GM21367 (cell line): ENCODE measurements around the gene PFKFB3.
"Not testable (repeated sequence)": the region's sequence is repeated elsewhere in the genome, so short reads cannot be mapped to it uniquely, and the experiment has no call there.

Source experiments
- ATAC-seq: cut with Tn5 transposase; IDR thresholded peaks from one replicate; pipeline ENCODE4 v1.9.1; 2021; ENCODE audit not compliant: unreplicated experiment

Gene PFKFB3

DNA sequence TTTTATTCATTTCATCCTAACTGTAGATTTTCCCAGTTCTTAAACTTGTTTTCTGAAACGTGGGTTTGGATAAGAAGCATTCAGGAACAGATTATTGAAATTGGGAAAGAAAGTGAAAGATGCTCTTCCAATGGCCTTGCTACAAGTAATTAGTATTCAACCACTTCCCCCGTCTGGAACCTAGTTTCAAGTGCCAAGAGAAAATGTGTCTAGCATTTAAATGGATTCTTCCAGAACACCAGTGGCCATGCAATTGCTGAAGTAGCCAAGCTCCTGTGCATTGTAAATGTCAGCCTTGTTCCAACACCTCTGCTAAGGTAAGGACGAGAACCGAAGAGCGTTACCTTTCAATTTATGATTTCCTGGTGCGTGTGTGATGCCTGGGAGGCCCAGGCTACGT is 68.2 kb downstream of the PFKFB3 start:
- no peak for ATAC-seq

DNA sequence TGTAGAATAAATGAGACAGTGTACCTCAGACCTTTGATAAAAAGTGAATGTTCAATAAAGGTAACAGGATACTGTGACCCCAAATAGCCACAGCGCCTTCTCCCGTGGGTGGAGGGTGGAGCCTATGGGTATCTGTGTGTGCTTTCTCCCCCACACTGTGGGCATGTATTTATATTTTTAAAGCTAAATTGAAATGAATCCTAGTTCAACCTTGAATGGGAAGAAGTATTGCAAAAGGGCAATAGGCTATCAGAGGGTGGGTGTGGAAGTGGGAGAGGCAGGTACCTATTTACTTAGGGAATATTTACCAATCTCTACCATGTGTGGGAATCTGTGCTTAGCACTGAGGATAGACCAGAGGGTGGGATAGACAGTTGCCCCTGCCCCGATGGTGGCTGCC is 68.9 kb downstream of the PFKFB3 start:
- ATAC-seq, result no peak

DNA sequence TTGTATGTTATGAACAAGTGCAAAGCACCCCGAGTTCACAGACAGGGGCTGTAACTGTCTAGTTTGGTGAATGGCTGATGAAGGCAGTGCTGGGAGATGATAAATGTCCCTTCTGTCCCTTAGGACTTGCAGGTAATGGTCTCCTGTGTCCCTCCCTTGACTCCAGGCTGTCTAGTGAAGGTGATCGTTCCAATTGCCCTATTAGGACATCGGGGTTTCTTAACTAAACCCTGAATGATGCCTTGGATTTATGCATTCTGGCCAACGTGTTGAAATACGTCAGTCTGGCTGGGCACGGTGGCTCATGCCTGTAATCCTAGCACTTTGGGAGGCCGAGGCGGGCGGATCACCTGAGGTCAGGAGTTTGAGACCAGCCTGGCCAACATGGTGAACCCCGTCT is 69.4 kb downstream of the PFKFB3 start:
- ATAC-seq, result no peak

DNA sequence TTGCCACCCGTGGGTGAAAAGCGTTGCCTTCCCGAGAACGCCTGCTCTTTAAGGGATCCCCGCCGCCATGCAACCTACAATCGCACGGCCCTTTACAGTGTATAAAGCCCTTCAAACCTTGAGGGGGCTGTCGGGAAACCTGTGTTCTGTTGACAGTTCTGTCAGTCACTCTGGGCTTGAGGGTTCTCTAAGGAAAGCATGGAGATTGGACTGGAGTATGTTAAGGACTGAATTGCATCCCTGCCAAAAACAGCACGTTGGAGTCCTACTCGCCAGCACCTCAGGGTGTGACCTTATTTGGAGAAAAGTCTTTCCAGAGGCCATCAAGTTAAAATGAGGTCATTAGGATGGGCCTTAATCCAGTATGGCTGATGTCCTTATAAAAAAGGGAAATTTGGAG is 70.6 kb downstream of the PFKFB3 start:
- no peak for ATAC-seq

DNA sequence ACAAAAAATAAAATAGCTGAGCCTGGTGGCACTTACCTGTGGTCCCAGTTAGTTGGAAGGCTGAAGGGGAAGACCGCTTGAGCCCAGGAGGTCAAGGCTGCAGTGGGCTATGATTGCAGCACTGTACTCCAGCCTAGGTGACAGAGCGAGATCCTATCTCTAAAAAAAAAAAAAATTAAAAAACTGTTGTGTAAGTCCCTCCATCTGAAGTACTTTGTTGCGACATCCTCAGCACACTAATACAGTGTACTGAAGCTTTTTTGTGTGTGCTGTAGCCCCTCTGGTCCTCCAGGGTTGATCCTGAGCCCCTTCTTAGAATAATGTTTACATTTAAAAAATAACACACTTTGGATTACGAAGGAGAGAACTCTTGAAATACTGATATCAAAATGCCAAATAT is 71.3 kb downstream of the PFKFB3 start:
- no peak for ATAC-seq

DNA sequence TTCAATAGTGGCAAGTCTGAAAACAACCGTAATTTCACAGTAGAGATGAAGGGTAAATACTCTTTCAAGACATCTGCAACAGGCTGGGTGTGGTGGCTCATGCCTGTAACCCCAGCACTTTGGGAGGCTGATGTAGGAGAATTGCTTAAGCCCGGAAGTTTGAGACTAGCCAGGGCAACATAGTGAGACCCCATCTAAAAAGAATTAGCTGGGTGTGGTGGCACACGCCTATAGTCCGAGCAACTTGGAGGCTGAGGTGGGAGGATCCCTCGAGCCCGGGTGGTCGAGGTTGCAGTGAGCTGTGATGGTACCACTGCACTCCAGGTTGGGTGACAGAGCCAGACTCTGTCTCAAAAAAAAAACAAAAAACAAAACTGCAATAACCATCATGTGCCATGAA is 71.8 kb downstream of the PFKFB3 start:
- no peak for ATAC-seq

DNA sequence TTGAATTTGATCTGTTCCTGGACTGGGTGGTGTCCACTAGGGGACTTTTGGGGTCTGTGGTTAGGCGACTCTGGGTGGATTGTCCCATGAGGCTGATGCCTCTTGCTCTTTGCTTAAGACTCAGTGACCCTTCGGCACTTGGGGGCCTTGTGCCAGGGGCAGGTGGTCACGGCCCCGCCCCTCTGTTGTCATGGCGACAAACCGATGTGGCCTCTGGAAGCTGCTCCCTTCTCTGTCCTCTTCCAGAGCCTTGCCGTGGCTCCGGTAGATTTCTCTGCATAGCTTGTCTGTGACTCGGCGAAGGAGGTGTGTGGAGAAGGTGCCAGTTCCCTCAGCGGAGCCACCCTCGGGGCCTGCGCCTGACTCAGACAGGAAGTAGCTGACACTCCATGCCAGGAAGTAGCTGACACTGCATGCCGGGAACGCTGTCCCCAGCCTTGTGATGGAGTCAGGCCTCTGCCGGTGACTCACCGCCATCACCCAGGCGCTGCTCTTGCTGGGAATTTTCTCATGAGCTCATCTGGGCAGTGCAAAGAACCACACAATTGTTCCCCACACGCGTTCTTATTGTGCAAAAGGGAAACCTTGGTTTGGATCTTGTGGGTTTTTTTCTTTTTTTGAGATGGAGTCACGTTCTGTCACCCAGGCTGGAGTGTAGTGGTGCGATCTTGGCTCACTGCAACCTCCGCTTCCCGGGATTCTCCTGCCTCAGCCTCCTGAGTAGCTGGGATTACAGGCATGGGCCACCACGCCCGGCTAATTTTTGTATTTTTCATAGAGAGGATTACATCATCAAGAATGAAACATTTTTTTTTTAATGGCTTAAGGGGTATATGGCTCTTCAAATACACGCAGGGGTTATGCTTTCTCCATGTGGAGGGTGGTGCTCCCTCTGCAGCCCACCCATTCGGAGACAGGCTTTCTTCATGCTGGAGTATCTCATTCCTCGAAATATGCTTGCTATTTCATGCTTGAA is 72.6 kb downstream of the PFKFB3 start:
- peak; percentile 58 for ATAC-seq

DNA sequence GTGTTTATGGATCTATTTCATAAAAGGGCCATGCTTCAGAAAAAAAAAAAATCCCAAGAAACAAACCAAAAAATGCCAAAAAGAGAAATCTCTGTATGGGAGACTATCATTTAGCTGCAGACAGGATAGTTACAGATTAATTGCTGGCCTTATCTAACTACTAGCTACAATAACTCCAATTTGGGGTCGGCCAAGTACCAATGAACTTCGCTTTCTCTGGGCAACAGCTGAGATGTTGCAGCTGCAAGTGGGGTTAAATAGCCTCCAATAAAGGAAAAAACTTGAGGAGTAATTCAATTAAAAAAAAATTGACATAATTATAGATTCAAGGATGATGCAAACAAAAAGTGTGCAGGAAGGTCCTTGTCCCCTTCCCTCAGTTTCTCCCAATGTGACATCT is 73.6 kb downstream of the PFKFB3 start:
- no peak for ATAC-seq

DNA sequence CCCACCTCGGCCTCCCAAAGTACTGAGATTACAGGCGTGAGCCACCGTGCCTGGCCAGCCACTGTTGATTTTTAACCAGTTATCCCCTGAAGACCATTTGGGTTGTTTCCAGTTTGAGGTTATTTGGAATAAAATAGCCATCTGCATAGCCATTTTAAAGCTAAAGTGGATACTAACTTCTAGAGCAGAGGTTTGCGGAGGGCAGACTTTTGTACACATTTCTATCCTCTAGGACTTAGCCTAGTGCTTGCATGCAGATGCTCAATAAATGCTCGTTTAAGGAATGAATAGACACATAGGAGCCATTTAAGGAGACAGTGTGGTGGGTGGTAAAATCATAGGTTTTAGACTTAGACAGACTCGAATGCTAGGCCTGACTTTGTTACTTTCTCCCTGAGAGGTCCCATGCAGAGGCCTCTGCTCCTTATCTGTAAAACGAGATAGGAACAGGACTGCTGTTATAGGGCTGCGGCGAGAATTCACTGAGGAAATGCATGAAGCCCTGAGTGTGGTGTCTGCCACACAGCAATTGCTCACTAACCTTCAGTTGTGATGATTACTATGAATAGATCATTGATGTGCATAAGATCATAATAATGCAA is 75.9 kb downstream of the PFKFB3 start:
- ATAC-seq, result no peak

DNA sequence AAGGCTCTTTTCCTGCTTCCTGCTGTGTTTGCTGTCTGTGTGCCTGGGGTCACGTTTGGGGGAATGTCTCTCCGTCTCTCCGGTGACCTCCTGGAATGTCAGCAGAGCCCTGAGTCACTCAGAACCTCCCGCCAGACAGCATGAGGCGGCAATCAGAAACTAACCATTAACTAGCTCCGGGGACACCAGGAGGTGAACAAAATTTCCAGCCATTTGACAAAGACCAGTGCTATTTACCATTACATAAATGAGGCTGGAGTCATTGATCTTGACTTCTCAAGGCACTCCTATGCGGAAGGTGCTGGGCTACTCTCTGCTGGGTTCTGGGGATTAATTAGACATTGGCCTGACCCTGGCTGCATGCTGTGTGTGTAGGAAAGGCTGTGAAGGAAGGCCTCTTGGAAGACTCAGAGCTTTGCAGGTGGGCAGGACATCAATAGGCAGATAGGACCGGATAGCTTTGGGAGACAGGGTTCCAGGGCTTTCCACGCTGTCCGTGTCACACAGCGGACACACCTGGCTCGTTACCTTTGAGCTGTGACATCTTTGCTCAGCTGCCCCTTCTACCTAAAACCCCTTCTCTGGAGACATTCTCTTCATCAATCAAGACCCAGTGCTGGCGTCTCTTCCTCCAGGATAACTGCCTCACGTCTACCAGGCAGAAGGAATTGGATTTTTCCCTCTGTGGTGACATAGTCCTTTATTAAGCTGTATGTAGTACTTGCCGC is 77.0 kb downstream of the PFKFB3 start:
- ATAC-seq, result no peak

DNA sequence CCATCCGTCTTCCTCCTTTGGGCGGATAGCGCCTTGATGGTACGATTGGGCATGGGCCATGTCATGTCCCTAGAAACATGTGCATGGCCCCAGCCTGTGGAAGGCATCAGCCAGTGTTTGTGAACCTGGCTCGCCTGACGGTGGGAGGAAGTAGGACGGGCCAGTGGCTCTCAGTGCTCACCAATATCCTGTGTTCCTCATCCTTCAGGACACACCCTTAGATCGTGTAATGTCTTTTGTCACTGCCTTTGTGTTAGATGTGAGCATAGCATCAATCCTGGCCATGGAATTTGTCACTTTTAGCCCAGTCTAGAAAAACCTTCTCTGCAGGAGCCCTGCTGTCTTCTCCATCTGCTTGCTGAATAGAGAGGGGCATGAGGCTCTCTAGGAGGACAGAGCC is 77.6 kb downstream of the PFKFB3 start:
- no peak for ATAC-seq

DNA sequence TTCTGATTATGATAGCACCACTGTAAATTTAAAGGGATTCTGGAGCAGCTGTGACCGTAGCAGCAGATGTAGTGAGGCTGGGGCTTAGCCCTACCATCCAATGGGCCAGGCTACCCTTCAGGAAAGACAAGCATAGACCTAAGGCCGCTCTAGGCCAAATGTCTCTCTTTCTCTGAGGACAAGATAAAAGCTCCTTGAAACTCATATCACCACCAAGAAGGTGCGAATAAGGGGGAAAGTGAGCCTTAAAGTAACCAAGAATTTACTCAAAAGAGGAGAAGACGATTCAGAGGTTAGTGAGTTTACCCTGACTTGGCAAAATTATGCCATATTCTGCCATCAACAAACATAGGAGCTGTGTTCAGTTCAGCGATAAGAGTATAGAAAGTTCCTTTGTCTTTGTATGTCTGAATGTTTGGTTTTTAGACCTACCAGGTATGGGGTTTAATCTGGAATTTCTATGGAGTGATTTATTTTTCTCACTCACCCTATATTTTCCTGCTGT is 79.8 kb downstream of the PFKFB3 start:
- ATAC-seq, result no peak

DNA sequence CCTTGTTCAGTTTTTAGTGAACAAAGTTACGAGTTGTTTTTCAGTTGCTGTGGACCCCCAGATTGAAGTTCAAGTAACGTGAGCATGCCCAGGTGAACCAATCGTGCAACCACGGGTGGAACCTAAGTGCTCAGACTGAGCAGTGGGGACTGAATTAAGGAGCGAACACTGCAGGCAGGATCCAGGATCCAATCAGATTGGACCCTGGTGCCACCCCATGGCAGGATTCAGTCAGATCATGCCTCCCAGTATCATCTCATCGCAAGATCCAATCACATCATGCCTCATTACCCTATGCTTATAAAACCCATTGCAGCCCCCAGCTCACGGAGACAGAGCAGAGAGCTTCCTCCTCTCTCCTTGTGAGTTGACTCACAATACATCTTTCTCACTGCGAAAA is 80.9 kb downstream of the PFKFB3 start:
- ATAC-seq, result no peak

DNA sequence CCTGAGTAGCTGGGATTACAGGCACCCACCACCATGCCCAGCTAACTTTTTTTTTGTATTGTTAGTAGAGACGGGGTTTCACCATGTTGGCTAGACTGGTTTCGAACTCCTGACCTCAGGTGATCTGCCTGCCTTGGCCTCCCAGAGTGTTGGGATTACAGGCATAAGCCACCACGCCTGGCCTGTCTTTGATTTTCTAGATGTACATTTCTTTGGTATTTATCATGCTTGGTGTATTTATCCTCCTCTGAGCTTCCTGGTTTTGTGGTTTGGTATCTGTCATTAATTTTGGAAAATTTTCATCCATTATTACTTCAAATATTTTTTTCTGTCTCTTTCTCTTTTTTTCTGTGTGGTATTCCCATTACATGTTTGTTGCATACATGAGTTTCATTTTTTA is 87.9 kb downstream of the PFKFB3 start:
- not testable (repeated sequence) for ATAC-seq

DNA sequence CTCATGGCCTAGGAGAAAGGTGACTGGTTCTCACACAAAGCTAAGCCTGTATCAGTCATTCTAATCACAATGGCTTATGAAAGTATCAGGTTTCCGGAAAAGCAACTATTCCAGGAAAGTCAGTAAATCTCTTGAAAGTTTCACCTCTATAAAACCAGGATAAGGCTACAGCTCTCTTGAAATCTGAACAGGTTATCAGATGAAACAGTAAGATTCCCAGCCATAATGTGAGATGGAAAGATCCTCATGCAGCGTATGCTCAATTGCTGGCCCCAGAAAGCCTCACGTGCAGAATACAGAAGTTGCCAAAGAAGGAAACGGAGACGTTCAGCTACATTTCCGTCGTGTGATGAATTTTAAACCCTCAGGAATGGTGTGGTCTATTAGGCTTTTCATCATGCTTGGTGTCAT is 90.0 kb downstream of the PFKFB3 start:
- ATAC-seq, result no peak

DNA sequence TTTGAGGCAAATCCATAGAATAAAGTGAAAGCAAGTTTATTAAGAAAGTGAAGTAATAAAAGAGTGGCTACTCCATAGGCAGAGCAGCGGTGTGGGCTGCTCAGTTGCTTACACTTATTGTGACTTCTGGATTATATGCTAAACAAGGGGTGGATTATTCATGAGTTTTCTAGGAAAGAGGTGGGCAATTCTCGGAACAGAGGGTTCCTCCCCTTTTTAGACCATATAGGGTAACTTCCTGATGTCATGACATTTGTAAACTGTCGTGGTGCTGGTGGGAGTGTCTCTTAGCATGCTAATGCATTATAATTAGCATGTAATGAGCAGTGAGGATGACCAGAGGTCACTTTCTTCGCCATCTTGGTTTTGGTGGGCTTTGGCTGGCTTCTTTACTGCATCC is 93.7 kb downstream of the PFKFB3 start:
- ATAC-seq, result not testable (repeated sequence)

DNA sequence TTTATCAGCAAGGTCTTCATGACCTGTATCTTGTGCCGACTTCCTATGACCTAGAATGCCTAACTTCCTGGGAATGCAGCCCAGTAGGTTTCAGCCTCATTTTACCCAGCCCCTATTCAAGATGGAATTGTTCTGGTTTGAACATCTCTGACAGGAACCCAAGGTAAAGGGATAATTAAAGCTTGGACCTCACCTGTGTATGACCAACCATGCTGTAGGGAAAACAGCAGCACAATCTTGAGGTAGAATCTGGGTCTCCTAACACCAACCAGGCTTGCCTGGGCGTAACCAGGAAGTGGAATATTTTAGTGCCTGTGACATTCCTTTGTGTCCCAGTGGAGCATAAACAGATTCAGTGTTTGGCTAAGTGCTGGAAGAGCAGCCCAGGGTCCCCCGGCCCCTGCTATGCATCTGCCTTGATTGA is 94.1 kb downstream of the PFKFB3 start:
- ATAC-seq, result no peak

DNA sequence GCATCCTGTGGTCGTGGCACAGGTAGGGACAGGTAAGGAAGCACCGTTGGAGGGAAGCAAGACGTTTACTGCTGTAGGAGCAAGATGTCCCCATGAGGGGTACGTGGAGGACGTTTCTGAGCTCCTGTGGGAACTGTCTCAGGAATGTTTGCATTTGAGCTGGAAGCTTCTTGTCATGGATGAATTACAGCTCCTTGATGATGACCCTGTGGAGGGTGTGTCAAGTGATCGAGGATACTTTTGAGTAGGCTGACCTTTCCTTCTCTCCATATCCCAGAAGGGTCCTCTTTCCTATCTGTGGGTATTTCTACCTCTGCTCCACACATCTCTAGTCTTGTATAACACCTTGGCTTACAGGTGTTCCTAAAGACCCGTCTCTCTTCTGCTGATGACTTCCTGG is 94.8 kb downstream of the PFKFB3 start:
- ATAC-seq, result no peak

DNA sequence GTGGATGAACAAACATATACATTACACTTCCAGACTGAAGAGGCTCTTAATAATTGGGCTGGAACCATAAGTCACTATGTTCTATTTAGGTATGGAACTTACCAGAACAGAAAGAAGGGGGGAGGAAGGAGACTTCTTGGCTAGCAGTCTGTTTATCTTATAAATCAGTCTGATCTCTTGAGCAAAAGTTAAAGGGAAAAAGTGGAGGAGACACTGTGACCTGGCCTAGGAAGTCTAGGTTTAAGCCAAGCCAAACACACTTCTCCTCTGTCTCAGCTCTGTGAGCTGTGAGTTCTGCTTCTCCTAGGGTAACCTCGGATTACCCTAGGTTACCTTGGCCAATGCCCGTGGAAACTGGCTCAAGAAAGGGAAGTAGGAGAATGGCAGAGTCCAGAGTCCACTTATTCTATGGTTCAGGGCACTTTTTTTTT is 95.2 kb downstream of the PFKFB3 start:
- no peak for ATAC-seq

DNA sequence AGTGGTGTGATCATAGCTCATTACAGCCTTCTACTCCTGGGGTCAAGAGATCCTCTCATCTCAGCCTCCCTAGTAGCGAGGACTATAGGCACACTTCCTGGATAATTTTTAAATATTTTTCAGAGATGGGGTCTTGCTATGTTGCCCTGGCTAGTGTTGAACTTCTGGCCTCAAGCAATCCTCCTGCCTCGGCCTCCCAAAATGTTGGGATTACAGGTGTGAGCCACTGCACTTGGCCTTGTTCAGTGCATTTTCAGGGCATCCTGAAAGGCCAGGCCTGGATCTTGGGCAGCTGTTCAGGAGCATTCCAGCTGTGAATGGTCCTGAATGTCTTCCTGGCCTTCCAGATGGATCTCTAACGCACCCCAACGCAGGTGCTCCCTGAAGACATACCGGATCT is 95.7 kb downstream of the PFKFB3 start:
- ATAC-seq, result no peak

DNA sequence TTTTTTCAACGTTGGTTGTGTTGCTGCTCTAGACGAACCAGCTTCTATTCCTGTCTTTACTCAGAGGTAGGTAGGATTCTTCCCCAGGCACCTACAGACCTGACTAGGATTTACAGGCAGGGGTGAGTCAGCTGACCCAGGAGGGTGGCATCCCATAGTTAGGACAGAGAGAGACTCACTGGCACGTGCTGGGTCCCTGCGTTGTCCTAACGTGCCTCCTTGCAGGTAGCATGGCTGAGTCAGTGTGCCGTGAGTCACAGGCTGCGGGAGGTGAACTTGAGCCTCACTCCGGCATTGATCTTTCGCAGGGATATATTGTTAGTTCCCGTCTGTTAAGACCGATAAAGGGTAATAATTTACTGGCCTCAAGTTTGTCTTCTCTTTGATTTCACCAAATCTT is 96.5 kb downstream of the PFKFB3 start:
- ATAC-seq, result no peak

DNA sequence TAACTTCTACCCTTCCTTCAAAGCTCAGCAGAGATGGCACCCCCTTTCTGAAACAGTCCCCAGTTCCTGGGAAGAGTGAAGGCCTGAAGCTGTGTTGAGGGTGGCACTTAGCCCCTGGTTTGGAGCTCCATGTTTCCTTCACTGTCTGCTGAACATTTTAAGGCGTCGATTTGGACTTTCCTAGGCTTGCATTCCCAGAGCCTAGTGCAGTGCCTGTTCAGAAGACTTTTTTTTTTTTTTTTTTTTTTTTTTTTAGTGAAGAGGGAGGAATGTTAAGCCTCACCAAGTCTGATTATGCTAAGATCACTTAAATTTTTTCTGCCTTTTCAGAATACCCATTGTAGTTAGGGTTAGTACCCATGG is 97.0 kb downstream of the PFKFB3 start:
- ATAC-seq, result no peak
